Cerebellar cortex (tissue), 1 donor: ENCODE results near the gene SLU7.

Experiments
- DNase-seq: peaks from one replicate; pipeline ENCODE4 v3.0.0-alpha.2; 2015; ENCODE audit warnings: low spot score

Gene SLU7

GRCh38 chr5:160418561-160419457, at the start of gene SLU7:
TSS of gene SLU7 (minus strand) at chr5:160419081. CDS start at chr5:160415294, 3,787 bp downstream.
- peak; percentile 93 for DNase-seq

- DNase-seq = no peak
Observed at GRCh38 chr5:160468363-160468975, 49.6 kb upstream of the SLU7 start.

- no peak for DNase-seq
Observed at GRCh38 chr5:160467555-160468362, 48.9 kb upstream of the SLU7 start.

- DNase-seq = no peak
Observed at GRCh38 chr5:160466889-160467554, 48.1 kb upstream of the SLU7 start.

GRCh38 chr5:160466116-160466515, 47.2 kb upstream of the SLU7 start:
- no peak for DNase-seq

- DNase-seq = no peak
Observed at GRCh38 chr5:160464466-160464797, 45.6 kb upstream of the SLU7 start.

GRCh38 chr5:160463740-160464465, 45.0 kb upstream of the SLU7 start:
- no peak for DNase-seq

- no peak for DNase-seq
Observed at GRCh38 chr5:160463227-160463626, 44.3 kb upstream of the SLU7 start.

GRCh38 chr5:160462167-160462566, 43.3 kb upstream of the SLU7 start:
- DNase-seq = peak; percentile 20

GRCh38 chr5:160461378-160461777, 42.5 kb upstream of the SLU7 start:
- DNase-seq = no peak

GRCh38 chr5:160460377-160461049, 41.6 kb upstream of the SLU7 start:
- no peak for DNase-seq

GRCh38 chr5:160458806-160459800, 40.2 kb upstream of the SLU7 start:
- no peak for DNase-seq

GRCh38 chr5:160457252-160457651, 38.4 kb upstream of the SLU7 start:
- no peak for DNase-seq

GRCh38 chr5:160456480-160457177, 37.7 kb upstream of the SLU7 start:
- DNase-seq = no peak

GRCh38 chr5:160455600-160455999, 36.7 kb upstream of the SLU7 start:
- no peak for DNase-seq

- DNase-seq = no peak
Observed at GRCh38 chr5:160453751-160454150, 34.9 kb upstream of the SLU7 start.

- no peak for DNase-seq
Observed at GRCh38 chr5:160452795-160453194, 33.9 kb upstream of the SLU7 start.

GRCh38 chr5:160452036-160452435, 33.2 kb upstream of the SLU7 start:
- no peak for DNase-seq

GRCh38 chr5:160451281-160451680, 32.4 kb upstream of the SLU7 start:
- DNase-seq = no peak
